ENCODE results near the gene EVL.

DNA sequence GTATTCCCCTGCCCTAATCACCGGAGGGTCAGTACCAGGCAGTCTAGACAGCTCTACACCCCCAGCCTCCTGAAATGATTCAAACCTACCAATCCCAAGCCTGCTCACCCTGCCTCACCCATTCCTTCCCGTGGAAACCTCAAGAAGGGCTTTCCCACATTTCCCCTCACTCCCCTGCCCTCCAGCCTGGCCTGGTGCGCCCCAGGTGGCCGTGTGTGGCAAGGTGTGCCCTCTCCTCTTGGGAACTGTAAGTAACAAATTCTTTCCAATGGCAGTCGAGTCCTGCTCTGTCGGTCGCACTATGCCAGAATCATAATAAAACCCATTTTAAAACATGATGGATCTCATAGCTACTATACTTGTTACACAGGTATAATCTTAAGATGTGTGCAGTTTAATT, 108.1 kb downstream of the EVL start:
- TF ChIP-seq, protein P1, sequence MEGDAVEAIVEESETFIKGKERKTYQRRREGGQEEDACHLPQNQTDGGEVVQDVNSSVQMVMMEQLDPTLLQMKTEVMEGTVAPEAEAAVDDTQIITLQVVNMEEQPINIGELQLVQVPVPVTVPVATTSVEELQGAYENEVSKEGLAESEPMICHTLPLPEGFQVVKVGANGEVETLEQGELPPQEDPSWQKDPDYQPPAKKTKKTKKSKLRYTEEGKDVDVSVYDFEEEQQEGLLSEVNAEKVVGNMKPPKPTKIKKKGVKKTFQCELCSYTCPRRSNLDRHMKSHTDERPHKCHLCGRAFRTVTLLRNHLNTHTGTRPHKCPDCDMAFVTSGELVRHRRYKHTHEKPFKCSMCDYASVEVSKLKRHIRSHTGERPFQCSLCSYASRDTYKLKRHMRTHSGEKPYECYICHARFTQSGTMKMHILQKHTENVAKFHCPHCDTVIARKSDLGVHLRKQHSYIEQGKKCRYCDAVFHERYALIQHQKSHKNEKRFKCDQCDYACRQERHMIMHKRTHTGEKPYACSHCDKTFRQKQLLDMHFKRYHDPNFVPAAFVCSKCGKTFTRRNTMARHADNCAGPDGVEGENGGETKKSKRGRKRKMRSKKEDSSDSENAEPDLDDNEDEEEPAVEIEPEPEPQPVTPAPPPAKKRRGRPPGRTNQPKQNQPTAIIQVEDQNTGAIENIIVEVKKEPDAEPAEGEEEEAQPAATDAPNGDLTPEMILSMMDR (IDR thresholded peaks at IDR 0.05): no peak
- no peak for TF ChIP-seq POLR2A (IDR thresholded peaks at IDR 0.05)

Measured in prostate gland (tissue), 2 donors.